Gastrocnemius medialis (tissue), 4 donors: Measurements from ENCODE around the gene OCA2. TPM values are rescaled to one million over a fixed set of nuclear protein-coding genes. Genes with fewer than 3 reads are reported as not detected.

Experiments used
- ATAC-seq, 2 donors: fragments of 150-250 bp; one replicate each; pipeline ENCODE4 v1.9.1; 2016
- DNase-seq, 2 donors: peaks; one replicate each; pipeline ENCODE4 v3.0.0-alpha.2; 2019
- H3K27ac ChIP-seq, 4 donors: fragments of 200-600 bp; sonication (generic); 1 replicate in 1 of 4; 2 replicates in 3 of 4; pipeline ENCODE4 v1.5.1; 2016 to 2018; ENCODE audit warnings: mild to moderate bottlenecking in 2 of 4, moderate library complexity in 1 of 4
- H3K27me3 ChIP-seq, 3 donors: fragments of 200-600 bp; sonication (generic) in 2 of 3; 1 replicate in 1 of 3; 2 replicates in 2 of 3; pipeline versions ENCODE4 v1.5.1 to v1.6.0; 2016 to 2019; ENCODE audit warnings: mild to moderate bottlenecking in 1 of 3, moderate library complexity in 1 of 3
- H3K36me3 ChIP-seq, 2 donors: fragments of 200-600 bp; sonication (generic) in 1 of 2; one replicate each; pipeline ENCODE4 v1.5.1; 2017 to 2018
- H3K4me1 ChIP-seq, 2 donors: fragments of 200-600 bp; sonication (generic) in 1 of 2; one replicate each; pipeline ENCODE4 v1.5.1; 2016 to 2017; ENCODE audit warnings: mild to moderate bottlenecking in 2 of 2
- H3K4me3 ChIP-seq, 4 donors: fragments of 200-600 bp; sonication (generic) in 3 of 4; 1 replicate in 1 of 4; 2 replicates in 3 of 4; pipeline ENCODE4 v1.5.1; 2016 to 2019; ENCODE audit warnings: mild to moderate bottlenecking in 2 of 4
- H3K9me3 ChIP-seq, 3 donors: fragments of 200-600 bp; sonication (generic) in 2 of 3; 1 replicate in 1 of 3; 2 replicates in 2 of 3; pipeline ENCODE4 v1.5.1; 2016 to 2019
- POLR2A ChIP-seq, 2 donors: fragments of 450-650 bp; IDR thresholded peaks; one replicate each; pipeline ENCODE4 v1.6.1; 2017; ENCODE audit warnings: antibody characterized with exemption in 2 of 2, mild to moderate bottlenecking in 2 of 2, moderate library complexity in 2 of 2
- in situ Hi-C, 4 donors: fragments of 200-750 bp; cut with MboI; loops; one replicate each; pipeline versions ENCODE4 v1.15.0 to v1.8.0; 2017; ENCODE audit warnings: low sequenced_read_pairs in 4 of 4
- intact Hi-C: fragments of 100-400 bp; cut with DNase I; formaldehyde crosslinking; loops from one replicate; pipeline ENCODE4 v1.15.1; 2023; ENCODE audit warnings: low total_unique reads
- total RNA-seq, 4 donors: library from RNA; depleted of rRNA; stranded (reverse); fragments of >200 nt; gene quantifications; one replicate each; pipeline versions ENCODE4 v1.1.0 to v1.2.3, GENCODE V29; 2016
- TF ChIP-seq, protein P1 (sequence below), 5 experiments: fragments of 450-650 bp in 3 of 5; fragments of 200-600 bp in 2 of 5; sonication (generic) in 2 of 5; IDR thresholded peaks in 4 of 5; conservative IDR thresholded peaks in 1 of 5; 1 replicate in 4 of 5; 2 replicates in 1 of 5; pipeline ENCODE4 v1.5.1; 2016 to 2019; ENCODE audit warnings: antibody characterized with exemption in 5 of 5, mild to moderate bottlenecking in 3 of 5, moderate library complexity in 3 of 5

The OCA2 gene
- total RNA-seq, 4 donors from 2014 or later = 0.16 to 0.63 (median 0.41) TPM; not detected in 1

GRCh38 chr15:28022961-28023360 is 76.2 kb downstream of the OCA2 start:
- no peak overlapping the region for H3K27ac ChIP-seq
- H3K36me3 ChIP-seq = no peaks in the 10 kb centered on the region
- H3K4me1 ChIP-seq = no peaks in the 10 kb centered on the region
- intact Hi-C loops (no loop called here), in situ Hi-C loops (no loop called here)
- TF ChIP-seq, protein P1, sequence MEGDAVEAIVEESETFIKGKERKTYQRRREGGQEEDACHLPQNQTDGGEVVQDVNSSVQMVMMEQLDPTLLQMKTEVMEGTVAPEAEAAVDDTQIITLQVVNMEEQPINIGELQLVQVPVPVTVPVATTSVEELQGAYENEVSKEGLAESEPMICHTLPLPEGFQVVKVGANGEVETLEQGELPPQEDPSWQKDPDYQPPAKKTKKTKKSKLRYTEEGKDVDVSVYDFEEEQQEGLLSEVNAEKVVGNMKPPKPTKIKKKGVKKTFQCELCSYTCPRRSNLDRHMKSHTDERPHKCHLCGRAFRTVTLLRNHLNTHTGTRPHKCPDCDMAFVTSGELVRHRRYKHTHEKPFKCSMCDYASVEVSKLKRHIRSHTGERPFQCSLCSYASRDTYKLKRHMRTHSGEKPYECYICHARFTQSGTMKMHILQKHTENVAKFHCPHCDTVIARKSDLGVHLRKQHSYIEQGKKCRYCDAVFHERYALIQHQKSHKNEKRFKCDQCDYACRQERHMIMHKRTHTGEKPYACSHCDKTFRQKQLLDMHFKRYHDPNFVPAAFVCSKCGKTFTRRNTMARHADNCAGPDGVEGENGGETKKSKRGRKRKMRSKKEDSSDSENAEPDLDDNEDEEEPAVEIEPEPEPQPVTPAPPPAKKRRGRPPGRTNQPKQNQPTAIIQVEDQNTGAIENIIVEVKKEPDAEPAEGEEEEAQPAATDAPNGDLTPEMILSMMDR (IDR thresholded peaks at IDR 0.05 in 4 of 5, conservative IDR thresholded peaks at IDR 0.05 in 1 of 5) = no peak
- TF ChIP-seq POLR2A (IDR thresholded peaks at IDR 0.05) = no peak
- no peaks in the 10 kb centered on the region for H3K27me3 ChIP-seq
- DNase-seq (no peak), ATAC-seq (no peak)
- no peak overlapping the region for H3K4me3 ChIP-seq
- no peaks in the 10 kb centered on the region for H3K9me3 ChIP-seq

GRCh38 chr15:28022181-28022580 is 76.9 kb downstream of the OCA2 start:
- TF ChIP-seq, protein P1 (IDR thresholded peaks at IDR 0.05 in 4 of 5, conservative IDR thresholded peaks at IDR 0.05 in 1 of 5) = no peak
- TF ChIP-seq POLR2A (IDR thresholded peaks at IDR 0.05) = no peak
- H3K27ac ChIP-seq = no peak overlapping the region
- H3K27me3 ChIP-seq = no peaks in the 10 kb centered on the region
- no peaks in the 10 kb centered on the region for H3K9me3 ChIP-seq
- no peak overlapping the region for H3K4me3 ChIP-seq
- DNase-seq = no peak
- ATAC-seq = no peak
- intact Hi-C loops = no loop called here
- no peaks in the 10 kb centered on the region for H3K36me3 ChIP-seq
- H3K4me1 ChIP-seq = no peaks in the 10 kb centered on the region
- in situ Hi-C loops = no loop called here

GRCh38 chr15:28021281-28022039 is 77.7 kb downstream of the OCA2 start:
- in situ Hi-C loops (no loop called here), intact Hi-C loops (no loop called here)
- no peaks in the 10 kb centered on the region for H3K27me3 ChIP-seq
- H3K27ac ChIP-seq = no peak overlapping the region
- TF ChIP-seq POLR2A (IDR thresholded peaks at IDR 0.05) = no peak
- TF ChIP-seq, protein P1 (IDR thresholded peaks at IDR 0.05 in 4 of 5, conservative IDR thresholded peaks at IDR 0.05 in 1 of 5) = peak in 1 of 5 experiments; percentile 18
- H3K4me3 ChIP-seq = no peak overlapping the region
- no peaks in the 10 kb centered on the region for H3K4me1 ChIP-seq
- H3K36me3 ChIP-seq = no peaks in the 10 kb centered on the region
- no peak for ATAC-seq
- H3K9me3 ChIP-seq = no peaks in the 10 kb centered on the region
- no peak for DNase-seq

- in situ Hi-C loops = no loop called here
These were observed 78.5 kb downstream of the OCA2 start for GRCh38 chr15:28020644-28021043.

More at GRCh38 chr15:28020644-28021043, 78.5 kb downstream of the OCA2 start:
- intact Hi-C loops = no loop called here
- Histone ChIP-seq H3K4me1 (no peaks in the 10 kb centered on the region), H3K27me3 (no peaks in the 10 kb centered on the region), H3K27ac (no peak overlapping the region), H3K36me3 (no peaks in the 10 kb centered on the region), H3K9me3 (no peaks in the 10 kb centered on the region), H3K4me3 (no peak overlapping the region)
- ATAC-seq (no peak), DNase-seq (no peak)
- no peak for TF ChIP-seq POLR2A (IDR thresholded peaks at IDR 0.05)
- TF ChIP-seq, protein P1 (IDR thresholded peaks at IDR 0.05 in 4 of 5, conservative IDR thresholded peaks at IDR 0.05 in 1 of 5) = no peak
